ENCODE measurements around the gene MYO7B. TPM values are rescaled to one million over a fixed set of nuclear protein-coding genes. Genes with fewer than 3 reads are reported as not detected.

MYO7B gene
- total and polyA plus RNA-seq, 2 experiments from 2014 or later, result 0.06 to 0.12 TPM

- no peak overlapping the region for H3K4me3 ChIP-seq
- TF ChIP-seq CTCF (IDR thresholded peaks at IDR 0.05; ENCODE audit: low read depth, low read length), result no peak
- H3K27me3 ChIP-seq, result no peaks in the 10 kb centered on the region
- no peaks in the 10 kb centered on the region for H3K4me1 ChIP-seq (ENCODE audit: low read depth)
- H3K27ac ChIP-seq, result no peak overlapping the region
- DNase-seq (ENCODE audit: low read depth in 1 of 2, low spot score in 1 of 2), result no peak
- H3K9me3 ChIP-seq (ENCODE audit: low read depth), result no peaks in the 10 kb centered on the region
- H3K36me3 ChIP-seq, result no peaks in the 10 kb centered on the region
Measured at GRCh38 chr2:127628767-127629614, 93.5 kb downstream of the MYO7B start.

- no peak for TF ChIP-seq CTCF (IDR thresholded peaks at IDR 0.05; ENCODE audit: low read depth, low read length)
- Histone ChIP-seq H3K27me3 (no peaks in the 10 kb centered on the region), H3K27ac (no peak overlapping the region), H3K9me3 (ENCODE audit: low read depth) (no peaks in the 10 kb centered on the region), H3K36me3 (no peaks in the 10 kb centered on the region), H3K4me1 (ENCODE audit: low read depth) (no peaks in the 10 kb centered on the region), H3K4me3 (no peak overlapping the region)
- no peak for DNase-seq (ENCODE audit: low read depth in 1 of 2, low spot score in 1 of 2)
Measured at GRCh38 chr2:127629637-127630036, 94.2 kb downstream of the MYO7B start.

- no peaks in the 10 kb centered on the region for H3K36me3 ChIP-seq
- no peak for DNase-seq (ENCODE audit: low read depth in 1 of 2, low spot score in 1 of 2)
- no peaks in the 10 kb centered on the region for H3K9me3 ChIP-seq (ENCODE audit: low read depth)
- no peaks in the 10 kb centered on the region for H3K4me1 ChIP-seq (ENCODE audit: low read depth)
- no peak for TF ChIP-seq CTCF (IDR thresholded peaks at IDR 0.05; ENCODE audit: low read depth, low read length)
- no peak overlapping the region for H3K27ac ChIP-seq
- H3K4me3 ChIP-seq, result no peak overlapping the region
- H3K27me3 ChIP-seq, result no peaks in the 10 kb centered on the region
Measured at GRCh38 chr2:127630096-127630863, 94.8 kb downstream of the MYO7B start.

- H3K36me3 ChIP-seq, result no peaks in the 10 kb centered on the region
- no peak overlapping the region for H3K4me3 ChIP-seq
- no peaks in the 10 kb centered on the region for H3K27me3 ChIP-seq
- no peak overlapping the region for H3K27ac ChIP-seq
- H3K4me1 ChIP-seq (ENCODE audit: low read depth), result no peaks in the 10 kb centered on the region
- no peak for DNase-seq (ENCODE audit: low read depth in 1 of 2, low spot score in 1 of 2)
- TF ChIP-seq CTCF (IDR thresholded peaks at IDR 0.05; ENCODE audit: low read depth, low read length), result no peak
- H3K9me3 ChIP-seq (ENCODE audit: low read depth), result no peaks in the 10 kb centered on the region
Measured at GRCh38 chr2:127630864-127631540, 95.5 kb downstream of the MYO7B start.

GRCh38 chr2:127631541-127631996, 96.1 kb downstream of the MYO7B start:
- Histone ChIP-seq H3K9me3 (ENCODE audit: low read depth) (no peaks in the 10 kb centered on the region), H3K27ac (no peak overlapping the region), H3K4me1 (ENCODE audit: low read depth) (no peaks in the 10 kb centered on the region), H3K4me3 (no peak overlapping the region), H3K36me3 (no peaks in the 10 kb centered on the region), H3K27me3 (no peaks in the 10 kb centered on the region)
- TF ChIP-seq CTCF (IDR thresholded peaks at IDR 0.05; ENCODE audit: low read depth, low read length), result no peak
- no peak for DNase-seq (ENCODE audit: low read depth in 1 of 2, low spot score in 1 of 2)
